ENCODE measurements around the gene ARHGAP9.
A peak's percentile ranks its signal among the peaks of the same experiment; 100 is the strongest.
"Not testable (repeated sequence)": the region's sequence is repeated elsewhere in the genome, so short reads cannot be mapped to it uniquely, and the experiment has no call there.

Gene ARHGAP9

DNA sequence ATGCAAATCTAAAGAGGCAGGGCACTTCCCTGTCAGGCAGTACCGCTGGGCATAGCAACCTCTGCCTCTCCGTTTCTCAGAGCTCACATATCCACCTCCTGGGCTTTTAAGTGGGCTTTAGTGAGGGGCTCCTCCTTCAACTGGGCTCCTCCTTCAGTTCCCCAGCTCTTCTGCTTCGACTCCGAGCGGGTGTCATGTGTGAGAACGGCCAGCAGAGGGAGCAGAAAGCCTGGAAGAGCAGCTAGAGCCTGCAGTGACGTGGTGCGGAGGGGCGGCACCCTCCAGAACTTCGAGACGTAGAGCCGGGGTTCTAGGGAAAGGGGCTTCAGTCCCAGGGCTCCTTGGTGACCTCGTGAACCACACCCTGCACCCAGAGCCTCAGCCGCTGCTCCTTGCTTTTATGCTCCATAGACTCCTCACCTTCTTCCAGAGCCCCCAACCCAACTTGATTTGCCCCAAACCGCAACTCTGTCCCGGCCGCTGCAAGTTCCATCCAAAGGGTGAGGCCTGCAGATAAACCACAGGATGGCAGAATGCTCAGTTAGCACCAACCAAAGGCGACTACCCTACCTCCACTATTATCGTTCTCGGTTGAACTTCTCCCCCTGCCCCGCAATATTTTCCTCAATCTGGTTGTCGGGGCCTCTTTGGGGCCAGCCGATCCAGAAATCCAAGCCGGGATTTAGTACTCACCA lies 20.5 kb downstream of the ARHGAP9 start:
- DNase-seq (ENCODE audit: low read depth in 3 of 3): peak; percentile 88 to 91 (median 91)

DNA sequence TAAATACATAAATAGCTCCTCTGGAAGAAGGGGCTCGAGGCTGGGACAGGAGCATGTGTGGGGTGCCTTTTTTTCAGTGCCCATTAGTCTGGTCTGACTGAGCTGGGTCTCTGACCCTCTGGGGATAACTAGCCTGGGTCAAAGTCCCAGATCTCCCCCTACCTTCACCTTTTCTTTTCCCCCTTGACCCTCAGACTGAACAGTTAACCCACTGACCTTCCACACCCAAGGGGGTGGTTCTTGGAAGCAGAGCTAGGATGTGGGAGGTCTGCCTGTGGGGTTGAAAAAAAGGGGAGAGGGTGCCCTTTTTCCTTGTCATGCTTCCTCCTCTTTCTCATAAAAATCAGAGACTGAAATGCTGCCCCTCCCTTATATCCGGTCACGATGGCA lies 21.0 kb downstream of the ARHGAP9 start:
- DNase-seq (ENCODE audit: low read depth in 3 of 3): no peak

DNA sequence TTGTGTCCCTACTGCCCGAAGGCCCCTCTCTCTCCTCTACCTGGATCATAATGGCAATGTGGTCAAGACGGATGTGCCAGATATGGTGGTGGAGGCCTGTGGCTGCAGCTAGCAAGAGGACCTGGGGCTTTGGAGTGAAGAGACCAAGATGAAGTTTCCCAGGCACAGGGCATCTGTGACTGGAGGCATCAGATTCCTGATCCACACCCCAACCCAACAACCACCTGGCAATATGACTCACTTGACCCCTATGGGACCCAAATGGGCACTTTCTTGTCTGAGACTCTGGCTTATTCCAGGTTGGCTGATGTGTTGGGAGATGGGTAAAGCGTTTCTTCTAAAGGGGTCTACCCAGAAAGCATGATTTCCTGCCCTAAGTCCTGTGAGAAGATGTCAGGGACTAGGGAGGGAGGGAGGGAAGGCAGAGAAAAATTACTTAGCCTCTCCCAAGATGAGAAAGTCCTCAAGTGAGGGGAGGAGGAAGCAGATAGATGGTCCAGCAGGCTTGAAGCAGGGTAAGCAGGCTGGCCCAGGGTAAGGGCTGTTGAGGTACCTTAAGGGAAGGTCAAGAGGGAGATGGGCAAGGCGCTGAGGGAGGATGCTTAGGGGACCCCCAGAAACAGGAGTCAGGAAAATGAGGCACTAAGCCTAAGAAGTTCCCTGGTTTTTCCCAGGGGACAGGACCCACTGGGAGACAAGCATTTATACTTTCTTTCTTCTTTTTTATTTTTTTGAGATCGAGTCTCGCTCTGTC lies 22.8 kb downstream of the ARHGAP9 start:
- no peak for DNase-seq (ENCODE audit: low read depth in 3 of 3)

DNA sequence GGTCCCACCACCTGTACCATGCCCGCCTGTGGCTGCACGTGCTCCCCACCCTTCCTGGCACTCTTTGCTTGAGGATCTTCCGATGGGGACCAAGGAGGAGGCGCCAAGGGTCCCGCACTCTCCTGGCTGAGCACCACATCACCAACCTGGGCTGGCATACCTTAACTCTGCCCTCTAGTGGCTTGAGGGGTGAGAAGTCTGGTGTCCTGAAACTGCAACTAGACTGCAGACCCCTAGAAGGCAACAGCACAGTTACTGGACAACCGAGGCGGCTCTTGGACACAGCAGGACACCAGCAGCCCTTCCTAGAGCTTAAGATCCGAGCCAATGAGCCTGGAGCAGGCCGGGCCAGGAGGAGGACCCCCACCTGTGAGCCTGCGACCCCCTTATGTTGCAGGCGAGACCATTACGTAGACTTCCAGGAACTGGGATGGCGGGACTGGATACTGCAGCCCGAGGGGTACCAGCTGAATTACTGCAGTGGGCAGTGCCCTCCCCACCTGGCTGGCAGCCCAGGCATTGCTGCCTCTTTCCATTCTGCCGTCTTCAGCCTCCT lies 23.4 kb downstream of the ARHGAP9 start:
- DNase-seq (ENCODE audit: low read depth in 3 of 3): no peak

DNA sequence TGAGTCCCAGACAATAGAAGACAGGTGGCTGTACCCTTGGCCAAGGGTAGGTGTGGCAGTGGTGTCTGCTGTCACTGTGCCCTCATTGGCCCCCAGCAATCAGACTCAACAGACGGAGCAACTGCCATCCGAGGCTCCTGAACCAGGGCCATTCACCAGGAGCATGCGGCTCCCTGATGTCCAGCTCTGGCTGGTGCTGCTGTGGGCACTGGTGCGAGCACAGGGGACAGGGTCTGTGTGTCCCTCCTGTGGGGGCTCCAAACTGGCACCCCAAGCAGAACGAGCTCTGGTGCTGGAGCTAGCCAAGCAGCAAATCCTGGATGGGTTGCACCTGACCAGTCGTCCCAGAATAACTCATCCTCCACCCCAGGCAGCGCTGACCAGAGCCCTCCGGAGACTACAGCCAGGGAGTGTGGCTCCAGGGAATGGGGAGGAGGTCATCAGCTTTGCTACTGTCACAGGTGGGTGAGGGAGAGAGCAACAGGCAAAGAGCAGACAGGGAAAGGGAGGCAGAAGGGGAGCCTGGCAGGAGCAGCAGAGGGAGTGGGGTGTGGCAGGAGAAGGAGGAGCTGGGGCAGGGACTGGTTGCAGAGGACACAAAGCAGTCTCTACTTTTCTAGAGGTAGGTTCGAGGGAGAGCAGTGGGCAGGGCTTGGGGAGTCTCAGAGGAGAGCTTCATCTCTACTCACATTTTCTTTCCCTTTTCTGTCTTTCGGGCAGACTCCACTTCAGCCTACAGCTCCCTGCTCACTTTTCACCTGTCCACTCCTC lies 24.1 kb downstream of the ARHGAP9 start:
- no peak for DNase-seq (ENCODE audit: low read depth in 3 of 3)

DNA sequence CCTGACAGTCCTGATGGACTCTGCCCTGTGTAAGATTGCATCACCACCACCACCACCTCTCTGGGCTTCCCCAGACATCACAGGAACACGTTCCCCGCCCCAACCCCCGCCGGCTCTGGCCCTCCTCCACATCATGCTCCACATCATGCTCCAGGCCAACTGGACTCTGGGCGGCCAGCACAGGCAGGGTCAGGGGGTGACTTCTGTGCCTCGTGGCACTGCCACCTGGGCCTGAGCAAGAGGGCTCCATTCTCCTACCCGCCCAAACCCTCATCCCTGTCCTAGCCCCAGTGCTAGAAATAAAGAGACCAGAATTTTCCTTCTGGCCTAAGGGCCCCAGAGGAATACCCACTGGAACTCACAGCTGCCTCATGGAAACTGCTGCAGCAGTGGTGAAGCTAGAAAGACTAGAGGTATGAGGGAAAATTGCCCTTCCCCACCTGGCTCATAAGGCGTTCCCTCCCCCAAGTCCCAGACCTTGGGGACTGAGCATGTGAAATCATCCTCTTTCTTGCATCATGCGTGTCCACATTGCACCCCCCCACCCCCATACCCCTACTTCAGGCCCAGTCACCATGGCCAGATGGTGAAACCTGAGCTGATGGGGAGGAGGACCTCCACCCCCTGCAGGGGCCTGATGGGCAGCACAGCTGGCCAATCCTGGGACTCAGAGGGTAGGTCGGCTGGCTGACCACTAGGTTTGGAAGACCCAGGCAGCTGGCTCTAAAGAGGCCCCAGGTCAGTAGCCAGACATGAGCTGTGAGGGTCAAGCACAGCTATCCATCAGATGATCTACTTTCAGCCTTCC lies 24.9 kb downstream of the ARHGAP9 start, which contains the start of gene INHBE:
INHBE (plus strand) TSS at position 742 of the 808 bp plus-strand sequence. CDS start 230 bp downstream, outside the sequence.
- DNase-seq (ENCODE audit: low read depth in 3 of 3): no peak

DNA sequence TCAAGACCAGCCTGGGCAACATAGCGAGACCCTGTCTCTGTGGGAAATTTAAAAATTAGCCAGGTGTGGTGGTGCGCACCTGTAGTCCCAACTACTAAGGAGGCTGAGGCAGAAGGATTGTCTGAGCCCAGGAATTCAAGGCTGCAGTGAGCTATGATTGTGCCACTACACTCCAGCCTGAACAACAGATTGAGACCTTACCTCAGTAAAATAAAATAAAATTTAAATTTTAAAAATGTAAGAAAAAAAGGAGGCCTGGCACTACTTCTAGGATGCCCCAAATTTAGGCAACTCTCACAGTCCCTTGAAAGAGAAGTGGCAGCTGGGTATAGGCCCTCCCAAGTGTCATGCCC lies 25.5 kb downstream of the ARHGAP9 start:
- DNase-seq (ENCODE audit: low read depth in 3 of 3): no peak

DNA sequence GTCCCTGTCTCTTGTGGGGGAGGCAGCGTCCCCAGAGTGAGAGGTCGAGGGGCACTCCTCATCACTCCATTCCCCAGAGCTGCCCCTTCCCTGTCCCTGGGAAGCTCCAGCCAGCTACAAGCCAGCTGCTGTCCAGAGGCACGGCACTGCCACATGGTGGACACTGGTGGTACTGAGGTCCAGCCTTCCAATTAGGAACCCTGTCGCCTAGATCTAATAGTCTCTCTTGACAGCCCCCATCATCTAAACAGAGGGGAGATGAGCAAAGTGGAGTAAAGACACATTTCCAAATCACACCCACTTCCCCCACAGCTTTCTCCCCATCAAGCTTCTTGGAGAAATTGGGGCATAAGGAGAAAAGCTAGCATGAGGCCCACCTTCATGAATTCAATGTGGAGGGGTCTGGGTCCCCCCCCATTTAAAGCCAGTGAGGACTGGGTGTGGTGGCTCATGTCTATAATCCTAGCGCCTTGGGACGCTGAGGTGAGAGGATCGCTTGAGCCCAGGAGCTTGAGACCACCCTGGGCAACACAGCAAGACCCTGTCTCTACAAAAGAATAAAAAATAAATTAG lies 26.6 kb downstream of the ARHGAP9 start:
- peak in 2 of 3 donors; percentile 32 to 67 for DNase-seq (ENCODE audit: low read depth in 3 of 3)

DNA sequence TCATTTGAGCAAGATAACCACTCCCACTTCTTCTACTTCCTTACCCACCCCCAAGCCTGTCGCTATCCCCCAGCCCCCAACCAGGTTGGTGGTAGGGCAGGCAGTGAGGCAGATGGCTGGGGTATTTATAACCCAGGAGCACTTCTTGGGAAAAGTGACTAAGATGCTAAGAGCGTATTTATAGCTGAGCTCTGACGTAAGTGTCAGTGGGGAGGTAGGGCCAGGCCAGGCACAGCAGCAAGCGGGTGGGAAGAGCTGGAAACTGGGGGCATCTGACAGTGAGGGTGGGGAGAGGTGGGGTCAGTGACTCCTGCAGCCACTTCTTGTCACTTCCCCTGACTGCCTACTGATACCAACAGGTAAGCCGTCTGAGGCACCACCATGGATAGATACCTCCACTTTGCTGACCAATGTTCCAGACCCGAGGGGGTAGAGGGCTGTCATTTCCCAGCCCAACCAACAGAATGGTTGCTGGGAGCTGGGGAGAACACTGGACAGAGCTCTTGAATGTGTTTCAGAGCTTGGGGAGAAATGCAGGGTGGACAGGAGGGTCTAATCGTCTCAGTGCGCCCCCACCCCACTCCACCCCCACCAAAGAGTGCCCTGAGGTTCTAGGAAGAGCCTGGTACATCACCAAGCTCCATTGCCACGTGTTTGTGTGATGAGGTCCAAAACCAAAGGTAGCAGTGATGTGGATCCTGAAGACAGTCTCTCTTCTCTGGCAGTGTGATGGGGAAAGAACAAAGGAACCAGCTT lies 27.3 kb downstream of the ARHGAP9 start:
- peak in 1 of 3 donors; percentile 37 for DNase-seq (ENCODE audit: low read depth in 3 of 3)

DNA sequence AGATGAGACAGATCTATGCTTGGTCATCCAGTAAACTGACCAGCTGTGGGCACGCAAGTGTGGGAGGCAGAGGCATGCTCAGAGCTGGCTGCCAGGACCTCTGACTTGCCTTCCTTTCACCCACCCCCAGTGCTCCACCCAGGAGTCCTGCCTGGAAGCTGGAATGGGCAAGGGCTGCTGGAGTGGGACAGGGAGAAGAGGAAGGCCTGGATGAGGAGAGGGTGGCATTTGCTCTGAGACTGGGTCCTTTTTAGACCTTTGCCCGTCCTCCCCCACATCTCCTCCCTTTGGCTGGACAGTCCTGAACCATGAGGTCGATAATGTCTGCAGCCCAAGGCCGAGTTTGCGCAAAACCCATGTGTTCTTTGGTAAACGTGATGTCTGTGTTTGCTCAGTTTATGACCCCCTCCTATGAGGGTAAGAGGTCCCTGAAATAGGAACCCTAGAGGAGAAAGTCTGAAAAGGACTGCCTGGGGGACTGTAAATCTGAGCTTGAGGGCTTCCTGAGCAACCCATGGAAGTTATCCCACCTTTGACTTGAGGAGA lies 28.4 kb downstream of the ARHGAP9 start:
- DNase-seq (ENCODE audit: low read depth in 3 of 3): no peak

DNA sequence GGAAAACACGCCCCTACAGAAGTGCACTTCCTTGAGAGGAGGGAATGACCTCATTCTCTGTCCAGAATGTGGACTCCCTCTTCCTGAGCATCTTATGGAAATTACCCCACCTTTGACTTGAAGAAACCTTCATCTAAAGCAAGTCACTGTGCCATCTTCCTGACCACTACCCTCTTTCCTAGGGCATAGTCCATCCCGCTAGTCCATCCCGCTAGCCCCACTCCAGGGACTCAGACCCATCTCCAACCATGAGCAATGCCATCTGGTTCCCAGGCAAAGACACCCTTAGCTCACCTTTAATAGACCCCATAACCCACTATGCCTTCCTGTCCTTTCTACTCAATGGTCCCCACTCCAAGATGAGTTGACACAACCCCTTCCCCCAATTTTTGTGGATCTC lies 29.6 kb downstream of the ARHGAP9 start:
- no peak for DNase-seq (ENCODE audit: low read depth in 3 of 3)

DNA sequence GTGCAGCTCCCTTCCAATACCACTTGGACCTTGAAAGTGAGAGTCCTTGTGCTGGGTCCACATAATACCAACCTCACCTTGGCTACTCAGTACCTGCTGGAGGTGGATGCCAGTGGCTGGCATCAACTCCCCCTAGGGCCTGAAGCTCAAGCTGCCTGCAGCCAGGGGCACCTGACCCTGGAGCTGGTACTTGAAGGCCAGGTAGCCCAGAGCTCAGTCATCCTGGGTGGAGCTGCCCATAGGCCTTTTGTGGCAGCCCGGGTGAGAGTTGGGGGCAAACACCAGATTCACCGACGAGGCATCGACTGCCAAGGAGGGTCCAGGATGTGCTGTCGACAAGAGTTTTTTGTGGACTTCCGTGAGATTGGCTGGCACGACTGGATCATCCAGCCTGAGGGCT lies 30.3 kb downstream of the ARHGAP9 start:
- DNase-seq (ENCODE audit: low read depth in 3 of 3): no peak

DNA sequence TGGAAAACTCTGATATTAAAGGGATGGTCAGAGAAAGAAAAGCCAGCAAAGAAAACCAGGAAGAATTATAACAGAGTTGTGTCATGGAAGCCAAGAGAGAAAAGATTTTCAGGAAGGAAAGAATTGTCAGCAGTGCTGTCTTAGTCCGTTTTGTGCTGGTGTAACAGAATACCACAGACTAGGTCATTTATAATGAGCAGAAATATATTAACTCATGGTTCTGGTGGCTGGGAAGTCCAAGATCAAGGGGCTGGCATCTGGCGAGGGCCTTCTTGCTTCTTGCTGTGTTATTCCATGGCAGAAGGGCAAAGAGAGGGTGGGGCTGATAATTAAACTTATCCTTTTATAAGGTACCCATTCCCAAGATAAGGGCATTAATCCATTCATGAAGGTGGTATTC lies 31.0 kb downstream of the ARHGAP9 start:
- DNase-seq (ENCODE audit: low read depth in 3 of 3): no peak

DNA sequence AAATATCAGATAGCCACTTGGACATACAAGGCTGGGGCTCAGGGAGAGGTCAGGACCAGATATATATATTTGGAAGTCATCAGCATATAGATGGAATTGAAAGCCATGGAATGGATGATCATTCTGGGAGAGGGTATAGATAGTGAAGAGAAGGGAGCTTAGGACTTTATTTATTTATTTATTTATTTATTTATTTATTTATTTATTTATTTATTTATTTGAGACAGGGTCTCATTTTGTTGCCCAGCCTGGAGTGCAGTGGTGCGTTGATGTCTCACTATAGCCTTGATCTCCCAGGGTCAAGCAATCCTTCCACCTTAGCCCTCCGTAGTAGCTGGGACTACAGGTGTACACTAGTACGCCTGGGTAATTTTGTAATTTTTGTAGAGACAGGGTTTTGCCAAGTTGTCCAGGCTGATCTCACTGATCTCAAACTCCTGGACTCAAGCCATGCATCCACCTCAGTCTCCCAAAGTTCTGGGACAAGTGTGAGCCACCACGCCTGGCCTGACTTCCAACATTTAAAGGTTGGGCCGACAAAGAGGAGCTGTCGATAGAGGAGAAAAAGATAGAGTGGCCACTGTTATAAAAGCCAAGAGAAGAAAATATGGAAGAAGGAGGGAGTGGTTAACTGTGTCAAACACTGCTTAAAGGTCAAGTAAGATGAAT lies 33.2 kb downstream of the ARHGAP9 start:
- DNase-seq (ENCODE audit: low read depth in 3 of 3): no peak

DNA sequence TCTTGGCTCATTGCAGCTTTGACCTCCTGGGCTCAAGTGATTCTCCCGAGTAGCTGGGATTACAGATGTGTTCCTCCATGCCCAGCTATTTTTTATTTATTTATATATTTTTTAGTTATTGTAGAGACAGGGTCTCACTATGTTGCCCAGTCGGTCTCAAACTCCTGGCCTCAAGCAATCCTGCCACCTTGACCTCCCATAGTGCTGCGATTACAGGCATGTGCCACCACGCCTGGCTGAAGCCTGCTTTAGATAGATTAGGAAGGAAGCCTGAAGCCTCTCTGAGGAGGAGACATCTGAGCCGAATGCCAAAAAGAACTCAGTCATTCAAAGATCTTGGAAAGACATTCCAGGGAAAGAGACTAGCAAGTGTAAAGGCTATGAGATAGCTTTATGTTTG lies 34.9 kb downstream of the ARHGAP9 start:
- no peak for DNase-seq (ENCODE audit: low read depth in 3 of 3)

DNA sequence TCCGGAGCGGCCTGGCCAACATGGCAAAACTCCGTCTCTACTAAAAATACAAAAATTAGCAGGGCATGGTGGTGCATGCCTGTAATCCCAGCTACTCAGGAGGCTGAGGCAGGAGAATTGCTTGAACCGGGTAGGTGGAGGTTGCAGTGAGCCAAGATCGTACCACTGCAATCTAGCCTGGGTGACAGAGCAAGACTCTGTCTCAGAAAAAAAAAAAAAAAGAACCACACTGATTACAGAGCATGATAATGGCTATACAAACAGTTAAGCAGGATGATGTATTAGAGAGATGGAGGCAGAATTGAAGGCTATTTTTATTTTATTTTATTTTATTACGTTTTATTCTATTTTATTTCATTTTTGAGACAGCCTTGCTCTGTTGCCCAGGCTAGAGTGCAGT lies 35.3 kb downstream of the ARHGAP9 start:
- DNase-seq (ENCODE audit: low read depth in 3 of 3): not testable (repeated sequence)

DNA sequence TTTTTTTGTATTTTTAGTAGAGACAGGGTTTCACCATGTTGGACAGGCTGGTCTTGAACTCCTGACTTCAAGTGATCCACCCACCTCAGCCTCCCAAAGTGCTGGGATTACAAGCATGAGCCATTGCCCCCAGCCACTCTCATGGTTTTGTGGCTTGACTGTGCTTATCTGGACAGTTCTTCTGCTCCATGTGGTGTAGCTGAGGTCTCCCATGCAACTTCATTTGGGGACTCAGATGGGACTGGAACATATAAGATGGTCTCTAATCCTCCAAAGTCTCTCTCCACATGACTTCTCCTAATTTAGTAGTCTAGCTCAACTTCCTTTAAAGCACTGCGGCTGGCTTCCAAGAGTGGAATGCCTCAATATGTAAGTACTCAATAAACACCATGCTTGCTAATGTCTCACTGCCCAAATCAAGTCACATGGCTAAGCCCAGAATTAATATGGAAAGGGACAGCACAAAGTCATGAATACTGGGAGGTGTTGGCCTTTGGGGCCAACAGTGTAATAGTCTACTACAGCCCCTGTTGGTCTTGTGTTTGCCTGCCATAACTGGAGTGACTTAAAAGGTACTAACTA lies 37.7 kb downstream of the ARHGAP9 start:
- no peak for DNase-seq (ENCODE audit: low read depth in 3 of 3)

DNA sequence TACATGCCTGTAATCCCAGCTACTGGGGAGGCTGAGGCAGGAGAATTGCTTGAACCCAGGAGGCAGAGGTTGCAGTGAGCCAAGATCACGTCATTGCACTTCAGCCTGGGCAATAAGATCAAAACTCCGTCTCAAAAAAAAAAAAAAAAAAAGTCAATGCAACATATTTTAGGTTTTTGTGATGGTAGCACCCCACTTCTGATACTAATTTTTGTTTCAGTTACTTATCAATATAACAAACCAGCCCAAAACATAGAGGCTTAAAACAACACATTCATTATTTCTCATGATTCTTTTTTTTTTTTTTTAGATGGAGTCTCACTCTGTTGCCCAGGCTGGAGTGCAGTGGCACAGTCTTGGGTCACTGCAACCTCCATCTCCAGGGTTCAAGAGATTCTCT lies 38.3 kb downstream of the ARHGAP9 start:
- DNase-seq (ENCODE audit: low read depth in 3 of 3): not testable (repeated sequence)

DNA sequence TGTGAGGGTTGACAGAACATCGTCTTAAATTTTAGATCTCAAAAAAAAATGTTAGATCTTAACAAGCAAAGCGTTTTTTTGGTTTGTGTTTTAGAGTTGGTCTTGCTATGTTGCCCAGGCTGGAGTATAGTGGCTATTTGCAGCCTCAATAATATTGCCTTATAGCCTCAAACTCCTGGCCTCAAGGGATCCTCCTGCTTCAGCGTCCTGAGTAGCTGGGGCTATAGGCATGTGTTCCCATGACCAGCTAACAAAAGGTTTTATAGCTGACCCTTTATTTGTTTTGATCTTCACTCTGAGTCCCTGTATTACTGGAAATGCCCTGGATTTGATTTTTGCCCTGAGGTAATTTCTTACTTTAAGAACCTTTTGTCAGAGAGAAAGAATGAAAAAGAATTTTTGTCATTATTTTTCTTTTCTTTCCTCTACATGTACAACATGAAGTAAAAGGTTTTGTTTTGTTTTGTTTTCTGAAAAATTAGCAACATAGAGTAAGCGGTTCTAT lies 39.9 kb downstream of the ARHGAP9 start:
- no peak for DNase-seq (ENCODE audit: low read depth in 3 of 3)

Data from stimulated activated CD4-positive, alpha-beta T cell treated with anti-CD3 and anti-CD28 coated beads, TNF-alpha, amount 100 ng/mL, for 48 hours (primary cell).